ENCODE data around the gene SUSD1.

DNA sequence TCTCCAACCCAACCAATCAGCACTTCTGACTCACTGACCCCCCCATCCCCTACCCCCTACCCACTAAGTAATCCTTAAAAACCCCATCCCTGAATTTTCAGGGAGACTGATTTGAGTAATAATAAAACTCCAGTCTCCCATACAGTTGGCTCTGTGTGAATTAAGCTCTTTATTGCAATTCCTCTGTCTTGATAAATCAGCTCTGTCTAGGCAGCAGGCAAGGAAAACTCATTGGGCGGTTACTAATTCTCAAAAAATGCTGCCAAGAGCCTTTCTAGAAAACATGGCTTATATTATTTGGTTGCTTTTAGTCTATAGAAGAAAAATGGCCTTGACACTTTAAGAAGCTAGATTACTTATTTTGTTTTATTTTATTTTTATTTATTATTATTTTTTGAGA lies 131.7 kb downstream of the SUSD1 start:
- TF ChIP-seq POLR2AphosphoS5 (IDR thresholded peaks at IDR 0.05; ENCODE audit: low read depth, low read length) (no peak), FOXP2 (optimal IDR thresholded peaks at IDR 0.05; ENCODE audit: borderline replicate concordance, extremely low read depth, extremely low read length, insufficient read depth) (no peak), SIN3A (IDR thresholded peaks at IDR 0.05; ENCODE audit: borderline replicate concordance, insufficient read depth, low read length) (no peak), TAF1 (IDR thresholded peaks at IDR 0.05; ENCODE audit: borderline replicate concordance, insufficient read depth, low read length) (no peak)
- TF ChIP-seq, protein P1, sequence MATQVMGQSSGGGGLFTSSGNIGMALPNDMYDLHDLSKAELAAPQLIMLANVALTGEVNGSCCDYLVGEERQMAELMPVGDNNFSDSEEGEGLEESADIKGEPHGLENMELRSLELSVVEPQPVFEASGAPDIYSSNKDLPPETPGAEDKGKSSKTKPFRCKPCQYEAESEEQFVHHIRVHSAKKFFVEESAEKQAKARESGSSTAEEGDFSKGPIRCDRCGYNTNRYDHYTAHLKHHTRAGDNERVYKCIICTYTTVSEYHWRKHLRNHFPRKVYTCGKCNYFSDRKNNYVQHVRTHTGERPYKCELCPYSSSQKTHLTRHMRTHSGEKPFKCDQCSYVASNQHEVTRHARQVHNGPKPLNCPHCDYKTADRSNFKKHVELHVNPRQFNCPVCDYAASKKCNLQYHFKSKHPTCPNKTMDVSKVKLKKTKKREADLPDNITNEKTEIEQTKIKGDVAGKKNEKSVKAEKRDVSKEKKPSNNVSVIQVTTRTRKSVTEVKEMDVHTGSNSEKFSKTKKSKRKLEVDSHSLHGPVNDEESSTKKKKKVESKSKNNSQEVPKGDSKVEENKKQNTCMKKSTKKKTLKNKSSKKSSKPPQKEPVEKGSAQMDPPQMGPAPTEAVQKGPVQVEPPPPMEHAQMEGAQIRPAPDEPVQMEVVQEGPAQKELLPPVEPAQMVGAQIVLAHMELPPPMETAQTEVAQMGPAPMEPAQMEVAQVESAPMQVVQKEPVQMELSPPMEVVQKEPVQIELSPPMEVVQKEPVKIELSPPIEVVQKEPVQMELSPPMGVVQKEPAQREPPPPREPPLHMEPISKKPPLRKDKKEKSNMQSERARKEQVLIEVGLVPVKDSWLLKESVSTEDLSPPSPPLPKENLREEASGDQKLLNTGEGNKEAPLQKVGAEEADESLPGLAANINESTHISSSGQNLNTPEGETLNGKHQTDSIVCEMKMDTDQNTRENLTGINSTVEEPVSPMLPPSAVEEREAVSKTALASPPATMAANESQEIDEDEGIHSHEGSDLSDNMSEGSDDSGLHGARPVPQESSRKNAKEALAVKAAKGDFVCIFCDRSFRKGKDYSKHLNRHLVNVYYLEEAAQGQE (IDR thresholded peaks at IDR 0.05; ENCODE audit: insufficient read depth in 1 of 2, low read depth in 2 of 2, low read length in 2 of 2) = no peak

All from PFSK-1 (cell line).